ENCODE data around the gene SYNE4. TPM values are rescaled to one million over a fixed set of nuclear protein-coding genes. Genes with fewer than 3 reads are reported as not detected.

SYNE4 gene
- total and polyA plus RNA-seq, 2 of the 13 experiments (the other 11 are each of a cell fraction or from before 2014, with no cell fraction given) = 13.7 to 23.0 TPM

- TF ChIP-seq, protein P1, sequence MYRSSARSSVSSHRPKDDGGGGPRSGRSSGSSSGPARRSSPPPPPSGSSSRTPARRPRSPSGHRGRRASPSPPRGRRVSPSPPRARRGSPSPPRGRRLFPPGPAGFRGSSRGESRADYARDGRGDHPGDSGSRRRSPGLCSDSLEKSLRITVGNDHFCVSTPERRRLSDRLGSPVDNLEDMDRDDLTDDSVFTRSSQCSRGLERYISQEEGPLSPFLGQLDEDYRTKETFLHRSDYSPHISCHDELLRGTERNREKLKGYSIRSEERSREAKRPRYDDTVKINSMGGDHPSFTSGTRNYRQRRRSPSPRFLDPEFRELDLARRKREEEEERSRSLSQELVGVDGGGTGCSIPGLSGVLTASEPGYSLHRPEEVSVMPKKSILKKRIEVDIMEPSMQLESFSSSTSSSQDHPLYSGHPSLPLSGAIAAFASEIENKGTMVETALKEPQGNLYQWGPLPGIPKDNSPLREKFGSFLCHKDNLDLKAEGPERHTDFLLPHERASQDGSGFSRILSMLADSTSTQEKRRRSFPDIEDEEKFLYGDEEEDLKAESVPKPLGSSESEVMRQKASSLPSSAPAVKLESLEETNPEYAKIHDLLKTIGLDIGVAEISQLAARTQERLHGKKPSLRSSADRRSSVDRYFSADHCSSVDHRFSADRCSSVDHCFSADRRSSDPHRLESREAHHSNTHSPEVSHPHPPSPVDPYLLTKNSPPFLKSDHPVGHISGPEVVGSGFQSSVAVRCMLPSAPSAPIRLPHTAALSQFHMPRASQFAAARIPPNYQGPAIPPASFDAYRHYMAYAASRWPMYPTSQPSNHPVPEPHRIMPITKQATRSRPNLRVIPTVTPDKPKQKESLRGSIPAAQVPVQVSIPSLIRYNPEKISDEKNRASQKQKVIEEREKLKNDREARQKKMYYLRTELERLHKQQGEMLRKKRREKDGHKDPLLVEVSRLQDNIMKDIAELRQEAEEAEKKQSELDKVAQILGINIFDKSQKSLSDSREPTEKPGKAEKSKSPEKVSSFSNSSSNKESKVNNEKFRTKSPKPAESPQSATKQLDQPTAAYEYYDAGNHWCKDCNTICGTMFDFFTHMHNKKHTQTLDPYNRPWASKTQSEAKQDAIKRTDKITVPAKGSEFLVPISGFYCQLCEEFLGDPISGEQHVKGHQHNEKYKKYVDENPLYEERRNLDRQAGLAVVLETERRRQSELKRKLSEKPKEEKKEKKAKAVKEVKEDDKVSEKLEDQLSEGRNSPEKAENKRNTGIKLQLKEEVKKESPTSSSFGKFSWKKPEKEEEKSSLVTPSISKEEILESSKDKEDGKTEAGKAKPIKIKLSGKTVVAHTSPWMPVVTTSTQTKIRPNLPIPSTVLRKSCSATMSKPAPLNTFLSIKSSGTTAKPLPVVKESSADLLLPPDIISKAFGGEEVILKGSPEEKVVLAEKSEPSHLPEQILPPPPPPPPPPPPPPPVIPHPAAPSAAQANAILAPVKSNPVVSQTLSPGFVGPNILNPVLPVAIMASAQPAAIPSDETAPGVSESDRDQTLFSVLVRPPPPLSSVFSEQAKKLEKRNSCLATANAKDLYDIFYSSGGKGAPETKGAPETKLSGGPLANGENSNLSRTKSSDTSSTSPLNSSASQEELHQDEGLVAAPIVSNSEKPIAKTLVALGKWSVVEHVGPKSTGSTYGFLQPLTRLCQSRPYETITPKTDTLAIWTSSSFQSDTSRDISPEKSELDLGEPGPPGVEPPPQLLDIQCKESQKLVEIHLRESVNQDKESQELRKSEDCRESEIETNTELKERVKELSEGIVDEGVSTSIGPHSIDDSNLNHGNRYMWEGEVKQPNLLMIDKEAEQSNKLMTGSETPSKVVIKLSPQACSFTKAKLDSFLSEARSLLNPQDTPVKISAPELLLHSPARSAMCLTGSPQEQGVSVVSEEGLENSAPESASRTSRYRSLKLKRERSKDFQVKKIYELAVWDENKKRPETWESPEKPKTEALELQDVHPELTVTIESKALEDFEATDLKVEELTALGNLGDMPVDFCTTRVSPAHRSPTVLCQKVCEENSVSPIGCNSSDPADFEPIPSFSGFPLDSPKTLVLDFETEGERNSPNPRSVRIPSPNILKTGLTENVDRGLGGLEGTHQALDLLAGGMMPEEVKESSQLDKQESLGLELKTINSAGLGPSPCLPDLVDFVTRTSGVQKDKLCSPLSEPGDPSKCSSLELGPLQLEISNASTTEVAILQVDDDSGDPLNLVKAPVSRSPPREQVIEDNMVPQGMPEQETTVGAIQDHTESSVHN (CRISPR knock-in tag; IDR thresholded peaks at IDR 0.05) = no peak
- TF ChIP-seq TFDP2 (CRISPR knock-in tag; IDR thresholded peaks at IDR 0.05) (0 out of 2 replicates have a peak, but pooled peaks have one; percentile 43), ZNF207 (IDR thresholded peaks at IDR 0.05; ENCODE audit: borderline replicate concordance) (no peak), ZNF296 (CRISPR knock-in tag; conservative IDR thresholded peaks at IDR 0.05) (0 out of 2 replicates have a peak, but pooled peaks have one; percentile 37), SNAPC4 (CRISPR knock-in tag; IDR thresholded peaks at IDR 0.05) (no peak), ZBTB46 (CRISPR knock-in tag; IDR thresholded peaks at IDR 0.05; ENCODE audit: borderline replicate concordance) (no peak), ZNF367 (CRISPR knock-in tag; IDR thresholded peaks at IDR 0.05; ENCODE audit: borderline replicate concordance) (peak; percentile 85; the same call in 1 of the 2 replicates), GFI1 (CRISPR knock-in tag; IDR thresholded peaks at IDR 0.05; ENCODE audit: borderline replicate concordance) (no peak), BRD4 (CRISPR knock-in tag; IDR thresholded peaks at IDR 0.05) (no peak), KAT8 (CRISPR knock-in tag; IDR thresholded peaks at IDR 0.05) (peak; percentile 60; the same call in 1 of the 2 replicates), CREB3 (CRISPR knock-in tag; IDR thresholded peaks at IDR 0.05) (peak; percentile 88)
These were observed 45.1 kb downstream of the SYNE4 start (continued) for GRCh38 chr19:35963514-35963913.

All from HepG2 (cell line).